GM20000 (cell line): ENCODE data around the gene HAAO.

Experiments
- DNase-seq: peaks from one replicate; pipeline ENCODE4 v3.0.0; 2012; ENCODE audit warnings: low spot score
- TF ChIP-seq, protein P1 (sequence below): IDR thresholded peaks from 2 replicates; pipeline ENCODE4 v1.5.1; 2012; ENCODE audit warnings: mild to moderate bottlenecking, control low read depth; ENCODE audit errors: extremely low read depth, missing control alignments

The HAAO gene

DNA sequence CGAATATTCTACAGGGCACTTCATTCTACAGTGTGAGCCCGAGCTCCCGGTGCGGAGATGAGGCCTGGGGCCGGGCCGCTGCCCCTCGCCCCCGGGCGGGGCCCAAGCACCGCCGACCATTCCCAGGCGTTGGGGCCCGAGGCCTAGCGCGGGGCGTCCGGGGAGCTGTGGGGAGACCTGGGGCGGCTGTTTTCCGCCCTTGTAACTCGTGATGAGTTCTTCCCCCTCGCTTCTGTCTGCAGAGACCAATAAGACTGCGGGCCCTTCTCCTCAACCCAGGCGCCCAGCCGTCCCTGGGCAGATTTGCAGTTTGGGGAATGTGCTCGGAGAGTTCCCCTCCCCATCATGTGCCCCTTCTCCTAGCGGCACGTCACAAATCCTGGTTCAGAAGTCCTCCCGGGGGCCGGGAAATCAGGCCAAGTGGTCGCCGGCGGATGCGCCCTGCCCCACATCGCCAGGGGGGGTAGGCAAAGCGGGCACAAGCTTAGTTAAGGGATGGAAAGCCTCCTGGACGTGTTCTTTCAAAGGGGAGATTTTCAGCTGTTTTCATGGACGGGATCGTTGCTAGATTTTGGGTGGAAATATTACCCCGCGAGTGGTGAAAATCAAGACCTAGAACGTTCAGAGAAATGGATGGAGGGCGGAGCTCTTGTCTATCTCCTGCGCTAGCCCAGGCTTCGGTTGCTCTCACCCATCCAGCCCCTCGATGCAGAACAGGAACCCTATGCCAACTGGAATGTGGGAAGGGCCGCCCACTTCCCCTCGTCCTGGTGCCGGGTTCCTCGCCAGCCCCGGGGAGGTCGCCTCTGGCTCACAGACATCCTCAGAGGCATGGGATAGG, 18.8 kb upstream of the HAAO start:
- DNase-seq, result peak; percentile 63
- TF ChIP-seq, protein P1, sequence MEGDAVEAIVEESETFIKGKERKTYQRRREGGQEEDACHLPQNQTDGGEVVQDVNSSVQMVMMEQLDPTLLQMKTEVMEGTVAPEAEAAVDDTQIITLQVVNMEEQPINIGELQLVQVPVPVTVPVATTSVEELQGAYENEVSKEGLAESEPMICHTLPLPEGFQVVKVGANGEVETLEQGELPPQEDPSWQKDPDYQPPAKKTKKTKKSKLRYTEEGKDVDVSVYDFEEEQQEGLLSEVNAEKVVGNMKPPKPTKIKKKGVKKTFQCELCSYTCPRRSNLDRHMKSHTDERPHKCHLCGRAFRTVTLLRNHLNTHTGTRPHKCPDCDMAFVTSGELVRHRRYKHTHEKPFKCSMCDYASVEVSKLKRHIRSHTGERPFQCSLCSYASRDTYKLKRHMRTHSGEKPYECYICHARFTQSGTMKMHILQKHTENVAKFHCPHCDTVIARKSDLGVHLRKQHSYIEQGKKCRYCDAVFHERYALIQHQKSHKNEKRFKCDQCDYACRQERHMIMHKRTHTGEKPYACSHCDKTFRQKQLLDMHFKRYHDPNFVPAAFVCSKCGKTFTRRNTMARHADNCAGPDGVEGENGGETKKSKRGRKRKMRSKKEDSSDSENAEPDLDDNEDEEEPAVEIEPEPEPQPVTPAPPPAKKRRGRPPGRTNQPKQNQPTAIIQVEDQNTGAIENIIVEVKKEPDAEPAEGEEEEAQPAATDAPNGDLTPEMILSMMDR, result no peak

DNA sequence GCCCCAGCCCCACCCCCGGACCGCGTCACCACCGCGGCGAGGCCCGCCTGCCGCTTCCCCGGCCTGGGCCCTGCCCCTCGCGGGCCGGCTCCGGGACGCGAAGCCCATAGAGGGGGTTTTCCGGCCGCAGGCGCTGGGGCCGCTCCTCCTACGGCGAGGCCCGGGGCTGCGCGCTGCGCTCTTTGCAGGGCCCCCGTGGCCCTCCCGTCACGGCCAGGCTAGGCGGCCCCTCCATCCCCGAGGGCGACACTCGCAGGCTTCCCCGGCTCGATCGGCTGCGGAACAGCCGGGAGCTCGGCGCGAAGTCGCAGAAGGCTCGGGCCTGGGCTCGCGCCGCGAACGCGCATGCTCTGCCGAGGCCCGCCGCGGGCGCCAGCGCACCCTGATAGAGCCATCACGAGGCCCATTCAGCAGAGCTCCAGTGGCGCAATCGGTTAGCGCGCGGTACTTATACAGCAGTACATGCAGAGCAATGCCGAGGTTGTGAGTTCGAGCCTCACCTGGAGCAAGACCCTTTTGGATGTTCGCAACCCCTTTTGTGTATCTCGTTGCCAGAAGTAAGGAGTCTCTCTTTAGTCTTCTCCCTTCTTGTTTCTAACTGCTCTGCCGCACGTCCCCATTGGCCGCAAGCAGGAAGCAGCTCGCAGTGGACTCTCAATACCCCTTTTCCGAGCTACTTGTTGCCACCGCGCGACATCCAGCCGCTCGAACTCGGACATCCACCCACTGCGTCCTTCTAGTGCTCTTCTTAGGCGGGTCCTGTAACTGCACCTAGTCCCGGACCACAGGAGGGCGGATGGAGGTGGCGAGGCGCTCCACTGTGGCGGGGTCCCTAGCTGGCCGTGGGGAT, 18.0 kb upstream of the HAAO start:
- peak; percentile 95 for DNase-seq
- TF ChIP-seq, protein P1, result no peak

DNA sequence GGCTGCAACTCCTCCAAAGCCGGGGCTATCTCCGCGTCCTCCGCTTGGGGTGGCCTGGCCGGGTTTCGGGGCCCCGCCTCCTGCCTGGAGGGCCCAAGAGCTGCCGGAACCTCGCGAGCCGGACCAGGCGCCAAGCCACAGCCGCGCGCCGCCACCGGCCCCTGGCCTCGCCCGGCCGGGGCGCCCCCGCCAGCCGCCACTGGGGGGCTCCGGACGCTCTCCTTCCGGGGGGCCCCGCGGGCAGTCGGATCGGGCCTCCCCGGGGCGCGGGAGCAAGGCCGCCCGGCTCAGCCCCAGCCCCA, 17.4 kb upstream of the HAAO start:
- TF ChIP-seq, protein P1, result no peak
- no peak for DNase-seq

DNA sequence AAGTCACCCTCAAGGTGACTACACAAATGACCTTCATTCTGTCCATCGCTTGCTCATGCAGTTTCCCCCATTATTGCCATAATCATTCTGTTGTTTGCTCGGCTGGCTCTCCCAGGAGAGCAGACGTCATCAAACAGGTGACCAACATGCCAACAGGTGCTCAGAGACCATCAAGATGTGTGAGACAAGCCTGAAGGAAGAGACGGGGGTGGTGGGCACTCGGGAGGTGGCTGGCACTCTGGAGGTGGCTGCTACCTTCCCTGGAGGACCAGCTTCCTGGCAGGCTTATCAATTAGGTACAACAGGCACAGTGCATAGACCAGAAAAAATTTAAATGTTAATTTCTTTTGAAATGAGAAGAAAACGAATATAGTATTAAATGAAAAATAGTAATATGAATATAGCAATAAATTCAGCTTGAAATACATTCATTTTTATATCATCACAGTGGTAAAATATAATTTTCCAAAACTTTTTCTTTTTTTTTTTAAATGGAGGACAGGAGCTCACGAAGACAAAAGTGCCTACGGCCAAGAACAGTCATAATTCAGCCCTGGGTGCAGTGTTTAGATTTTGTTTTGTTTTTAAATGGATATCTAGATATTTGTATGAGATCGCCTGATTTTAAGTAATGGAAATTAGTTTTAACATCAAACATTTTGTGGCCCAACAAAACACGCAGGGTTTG, 16.9 kb upstream of the HAAO start:
- no peak for DNase-seq

DNA sequence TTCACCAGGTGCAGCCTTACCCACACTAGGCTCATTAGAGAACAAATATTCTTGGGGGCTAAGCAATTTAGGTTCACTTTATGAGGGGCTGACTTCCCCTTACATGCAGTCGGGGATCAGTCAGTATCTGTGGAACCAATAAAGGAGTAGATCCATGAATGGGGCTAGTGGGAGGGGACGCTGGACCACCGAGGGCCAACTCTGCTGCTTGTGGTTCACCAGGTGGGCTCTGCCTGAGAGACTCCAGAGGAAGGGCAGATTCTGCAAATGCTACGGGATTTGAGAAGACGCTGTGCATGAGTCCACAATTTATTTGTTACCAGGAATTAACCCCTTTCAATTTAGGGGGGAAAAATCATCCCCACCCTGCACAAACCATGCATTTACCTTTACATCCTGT, 15.9 kb upstream of the HAAO start:
- TF ChIP-seq, protein P1, result no peak
- no peak for DNase-seq

More for the DNA sequence above, 16.9 kb upstream of the HAAO start:
- TF ChIP-seq, protein P1, result no peak

DNA sequence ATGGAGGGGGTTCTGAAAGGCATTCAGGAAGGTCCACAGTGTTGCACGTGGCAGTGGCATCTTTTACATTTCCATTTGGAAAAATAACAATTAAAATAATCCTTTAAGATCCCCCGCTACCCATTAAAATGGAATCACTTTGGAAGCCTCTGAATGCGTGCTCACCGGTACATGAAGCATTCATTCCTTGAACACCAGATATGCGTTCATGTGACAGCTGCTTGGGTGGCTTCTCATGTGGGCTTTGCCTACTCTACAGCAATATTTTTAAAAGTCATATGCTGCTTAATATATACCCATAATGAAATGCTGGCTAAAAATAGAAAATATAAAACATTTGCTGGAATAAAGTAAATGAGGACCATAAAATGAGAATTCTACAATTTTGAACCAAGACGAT, 14.4 kb upstream of the HAAO start:
- TF ChIP-seq, protein P1, result no peak
- no peak for DNase-seq

DNA sequence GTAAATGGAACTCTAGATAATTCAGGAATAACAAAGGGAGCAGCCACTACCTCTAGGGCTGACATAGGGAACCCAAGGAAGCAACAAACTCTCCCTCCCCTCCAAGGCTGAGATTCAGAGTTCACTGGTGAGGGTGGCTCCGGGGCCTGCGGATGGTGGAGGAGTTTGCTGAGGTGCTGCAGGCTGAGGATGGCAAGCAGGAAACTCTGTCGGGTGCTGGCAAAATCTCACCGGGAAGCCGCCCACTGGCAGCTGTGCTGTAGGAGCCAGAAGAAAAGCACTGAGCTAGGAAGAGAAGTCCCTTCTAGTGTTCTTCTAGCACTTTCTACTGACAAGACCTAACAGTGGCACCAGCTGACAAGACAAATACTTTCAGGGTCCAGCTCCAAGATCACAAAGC, 12.5 kb upstream of the HAAO start:
- TF ChIP-seq, protein P1, result no peak
- DNase-seq, result no peak
